Jurkat, Clone E6-1 (cell line): Measurements from ENCODE around the gene GCDH.

ENCODE experiments used
- DNase-seq: peaks from one replicate; pipeline ENCODE4 v3.0.0-alpha.2; 2011; ENCODE audit warnings: low read depth, low spot score
- H3K4me3 ChIP-seq: 2 replicates; pipeline ENCODE4 v1.5.1; 2011; ENCODE audit warnings: mild to moderate bottlenecking, low read length, control low read depth, moderate library complexity

Gene GCDH

GRCh38 chr19:12936582-12936981, 45.6 kb downstream of the GCDH start:
- peak; percentile 68 for DNase-seq
- peak overlapping the region; percentile 81 for H3K4me3 ChIP-seq

DNA sequence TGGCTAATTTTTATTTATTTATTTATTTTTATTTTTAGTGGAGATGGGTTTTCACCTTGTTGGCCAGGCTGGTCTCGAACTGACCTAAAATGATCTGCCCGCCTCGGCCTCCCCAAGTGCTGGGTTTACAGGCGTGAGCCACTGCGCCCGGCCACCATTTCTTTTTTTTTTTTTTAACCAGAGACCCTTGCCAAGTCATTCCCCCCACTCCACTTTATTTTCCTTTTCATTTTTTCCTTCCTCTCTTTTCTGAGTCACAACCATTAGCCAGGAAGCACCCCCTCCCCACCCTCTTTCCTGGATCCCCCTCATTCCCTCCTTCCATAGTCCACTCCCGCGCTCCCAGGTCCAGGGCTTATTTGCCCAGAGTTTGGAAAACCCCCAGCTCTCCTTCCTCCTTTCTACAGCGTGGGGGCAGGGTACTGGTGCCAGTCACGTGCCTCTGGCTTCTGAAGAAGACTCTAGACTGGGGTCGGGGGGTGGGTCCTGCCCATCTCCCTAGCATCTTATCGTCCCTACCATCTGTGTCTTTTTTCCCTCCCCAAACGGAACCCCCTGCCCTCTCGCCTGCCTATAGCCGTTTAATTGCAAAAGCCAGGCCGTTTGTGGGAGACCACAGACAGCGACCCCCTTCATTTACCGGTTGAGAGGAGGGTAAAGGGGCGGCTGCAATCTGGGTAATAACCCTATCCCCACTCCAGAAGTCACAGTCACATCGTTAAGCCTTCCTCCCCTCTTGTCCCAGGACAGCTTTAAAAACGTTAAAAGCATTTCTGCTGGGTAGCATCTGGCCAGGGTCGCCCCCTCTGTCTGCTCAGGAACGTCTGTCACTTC, 46.4 kb downstream of the GCDH start:
- peak overlapping the region; percentile 81 for H3K4me3 ChIP-seq
- DNase-seq: peak; percentile 97

GRCh38 chr19:12937927-12938778, 47.2 kb downstream of the GCDH start, which contains the start of gene CALR:
TSS of gene CALR (plus strand) at chr19:12938609. CDS start at chr19:12938680, 71 bp downstream.
- peak within 1 kb of the TSS; percentile 81 for H3K4me3 ChIP-seq
- peak; percentile 99 for DNase-seq

DNA sequence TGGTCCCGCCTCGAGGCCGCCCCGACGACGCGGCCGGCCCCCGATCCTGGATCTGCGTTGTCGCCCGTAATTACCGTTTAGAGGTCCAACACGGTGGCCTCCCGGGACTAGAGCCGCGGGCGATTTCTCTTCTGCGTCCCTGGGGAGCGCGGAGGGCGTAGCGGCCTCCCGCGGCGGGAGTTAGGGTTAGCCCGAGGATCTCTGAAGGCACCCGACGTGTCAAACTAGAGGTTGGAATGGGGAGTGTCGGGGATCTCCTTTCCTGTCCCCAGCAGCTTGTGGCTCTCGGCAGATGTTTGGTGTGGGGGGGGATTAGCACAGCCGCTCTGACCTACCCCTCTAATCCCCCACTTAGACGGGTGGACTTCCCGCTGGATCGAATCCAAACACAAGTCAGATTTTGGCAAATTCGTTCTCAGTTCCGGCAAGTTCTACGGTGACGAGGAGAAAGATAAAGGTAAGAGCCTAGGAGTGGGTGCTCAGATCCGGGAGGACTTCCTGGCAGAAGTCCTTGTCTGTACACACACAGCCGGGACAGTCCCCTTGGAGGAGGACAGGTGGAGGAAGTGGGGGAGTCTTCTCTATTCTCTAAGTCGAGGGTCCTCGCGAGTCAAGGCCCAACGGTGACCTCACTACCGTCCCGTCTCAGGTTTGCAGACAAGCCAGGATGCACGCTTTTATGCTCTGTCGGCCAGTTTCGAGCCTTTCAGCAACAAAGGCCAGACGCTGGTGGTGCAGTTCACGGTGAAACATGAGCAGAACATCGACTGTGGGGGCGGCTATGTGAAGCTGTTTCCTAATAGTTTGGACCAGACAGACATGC, 48.0 kb downstream of the GCDH start:
- peak overlapping the region; percentile 81 for H3K4me3 ChIP-seq
- no peak for DNase-seq

DNA sequence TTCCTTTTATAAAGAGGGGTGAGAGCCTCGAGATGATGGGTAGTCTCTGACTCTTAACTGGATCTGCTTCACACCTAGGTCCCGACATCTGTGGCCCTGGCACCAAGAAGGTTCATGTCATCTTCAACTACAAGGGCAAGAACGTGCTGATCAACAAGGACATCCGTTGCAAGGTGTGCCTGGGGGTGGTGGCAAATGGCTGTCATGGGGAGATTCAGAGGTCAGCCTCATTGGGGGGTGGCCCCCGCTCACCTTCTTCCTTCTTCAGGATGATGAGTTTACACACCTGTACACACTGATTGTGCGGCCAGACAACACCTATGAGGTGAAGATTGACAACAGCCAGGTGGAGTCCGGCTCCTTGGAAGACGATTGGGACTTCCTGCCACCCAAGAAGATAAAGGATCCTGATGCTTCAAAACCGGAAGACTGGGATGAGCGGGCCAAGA, 49.0 kb downstream of the GCDH start:
- no peak for DNase-seq
- H3K4me3 ChIP-seq: peak overlapping the region; percentile 81

DNA sequence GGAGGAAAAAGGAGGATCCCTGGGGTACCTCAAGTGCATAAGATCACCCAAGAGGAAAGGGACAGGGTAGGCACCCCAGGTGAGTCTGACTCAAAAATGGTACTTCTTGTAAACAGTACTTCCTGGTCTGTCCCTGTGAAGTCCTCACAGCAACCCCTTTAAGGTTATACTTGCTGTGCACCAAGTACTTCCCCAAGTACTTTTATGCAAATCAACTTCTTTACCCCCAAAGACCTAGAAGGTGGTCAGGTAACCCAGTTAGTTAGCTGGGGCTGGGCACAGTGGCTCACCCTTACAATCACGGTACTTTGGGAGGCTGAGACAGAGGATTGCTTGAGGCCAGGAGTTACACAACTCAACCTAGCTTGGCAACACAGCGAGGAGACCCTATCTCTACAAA, 49.9 kb downstream of the GCDH start:
- DNase-seq: no peak

DNA sequence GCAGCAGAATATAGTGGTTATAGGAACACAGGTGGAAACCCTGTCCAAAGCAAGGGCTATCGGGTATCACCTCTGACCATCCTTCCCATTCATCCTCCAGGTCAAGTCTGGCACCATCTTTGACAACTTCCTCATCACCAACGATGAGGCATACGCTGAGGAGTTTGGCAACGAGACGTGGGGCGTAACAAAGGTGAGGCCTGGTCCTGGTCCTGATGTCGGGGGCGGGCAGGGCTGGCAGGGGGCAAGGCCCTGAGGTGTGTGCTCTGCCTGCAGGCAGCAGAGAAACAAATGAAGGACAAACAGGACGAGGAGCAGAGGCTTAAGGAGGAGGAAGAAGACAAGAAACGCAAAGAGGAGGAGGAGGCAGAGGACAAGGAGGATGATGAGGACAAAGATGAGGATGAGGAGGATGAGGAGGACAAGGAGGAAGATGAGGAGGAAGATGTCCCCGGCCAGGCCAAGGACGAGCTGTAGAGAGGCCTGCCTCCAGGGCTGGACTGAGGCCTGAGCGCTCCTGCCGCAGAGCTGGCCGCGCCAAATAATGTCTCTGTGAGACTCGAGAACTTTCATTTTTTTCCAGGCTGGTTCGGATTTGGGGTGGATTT, 52.6 kb downstream of the GCDH start:
- no peak for DNase-seq
- no peak overlapping the region for H3K4me3 ChIP-seq

More for the DNA sequence above, 49.9 kb downstream of the GCDH start:
- H3K4me3 ChIP-seq: peak overlapping the region; percentile 81

DNA sequence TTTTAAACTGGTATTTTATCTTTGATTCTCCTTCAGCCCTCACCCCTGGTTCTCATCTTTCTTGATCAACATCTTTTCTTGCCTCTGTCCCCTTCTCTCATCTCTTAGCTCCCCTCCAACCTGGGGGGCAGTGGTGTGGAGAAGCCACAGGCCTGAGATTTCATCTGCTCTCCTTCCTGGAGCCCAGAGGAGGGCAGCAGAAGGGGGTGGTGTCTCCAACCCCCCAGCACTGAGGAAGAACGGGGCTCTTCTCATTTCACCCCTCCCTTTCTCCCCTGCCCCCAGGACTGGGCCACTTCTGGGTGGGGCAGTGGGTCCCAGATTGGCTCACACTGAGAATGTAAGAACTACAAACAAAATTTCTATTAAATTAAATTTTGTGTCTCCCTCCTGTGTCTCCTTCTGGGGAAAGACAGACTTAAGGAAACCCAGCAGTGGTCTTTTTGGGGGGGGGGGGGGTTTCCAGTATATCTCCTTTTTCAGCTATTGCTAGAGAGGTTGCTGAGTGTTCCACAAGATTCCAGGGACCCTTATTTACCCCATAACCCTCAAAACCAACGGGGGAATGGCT, 53.2 kb downstream of the GCDH start:
- H3K4me3 ChIP-seq: no peak overlapping the region
- no peak for DNase-seq

DNA sequence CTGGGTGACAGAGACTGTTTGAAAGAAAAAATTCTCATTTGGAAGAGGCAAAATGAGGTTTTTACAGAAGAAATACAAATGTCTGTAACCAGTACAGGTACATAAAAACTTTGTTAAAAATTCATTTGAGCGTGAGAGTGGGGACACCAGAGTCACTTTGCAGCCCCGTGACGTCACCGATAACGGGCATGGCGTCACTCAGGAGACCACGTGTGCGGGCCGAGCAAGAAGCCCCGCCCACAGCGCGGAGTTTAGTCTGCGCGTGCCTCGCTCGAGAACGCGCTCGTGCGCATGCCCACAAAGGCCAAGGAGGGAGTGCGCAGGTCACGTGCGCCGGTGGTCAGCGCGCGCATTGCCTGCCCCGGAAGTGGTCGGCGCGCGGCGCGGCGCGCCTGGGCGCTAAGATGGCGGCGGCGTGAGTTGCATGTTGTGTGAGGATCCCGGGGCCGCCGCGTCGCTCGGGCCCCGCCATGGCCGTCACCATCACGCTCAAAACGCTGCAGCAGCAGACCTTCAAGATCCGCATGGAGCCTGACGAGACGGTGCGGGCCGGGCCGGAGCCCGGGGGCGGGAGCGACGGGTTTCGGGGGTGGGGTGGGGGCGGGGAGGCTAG, 54.6 kb downstream of the GCDH start, which contains the start of gene RAD23A:
Gene RAD23A, plus strand, starts transcription at position 384 of the 613 bp plus-strand sequence. Its CDS starts 87 bp downstream, at position 471.
- DNase-seq: peak; percentile 97

DNA sequence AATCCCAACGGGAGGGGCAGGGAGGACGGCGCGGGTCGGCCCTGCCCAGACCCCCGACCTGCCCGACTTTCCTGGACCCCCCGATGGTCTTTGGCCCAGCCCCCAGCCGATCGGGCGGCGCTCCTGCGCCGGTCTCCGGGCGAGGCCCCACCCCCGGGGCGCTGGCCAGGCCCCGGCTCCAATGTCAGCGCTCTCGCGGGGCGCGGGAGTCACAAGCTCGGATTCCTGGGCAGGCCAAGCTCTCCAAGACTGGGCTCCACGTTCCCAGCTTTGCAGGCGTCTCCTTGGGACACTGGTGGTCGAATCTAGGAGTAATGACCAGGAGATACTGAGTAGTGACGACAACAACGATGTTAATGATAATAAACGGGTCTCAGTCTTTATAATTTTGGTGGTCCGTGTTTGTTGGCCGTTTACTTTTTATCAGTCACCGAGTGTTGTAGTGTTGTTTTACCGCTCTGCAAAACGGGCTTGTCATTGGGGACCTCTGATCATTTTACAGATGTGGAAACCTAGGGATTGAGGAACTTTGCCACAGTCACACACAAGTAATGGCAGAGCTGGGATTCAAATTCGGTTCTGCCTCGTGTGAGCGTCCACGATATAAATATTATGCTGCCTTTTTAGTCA, 55.2 kb downstream of the GCDH start:
- no peak for DNase-seq
- peak overlapping the region; percentile 78 for H3K4me3 ChIP-seq

More for the DNA sequence above, 54.6 kb downstream of the GCDH start, which contains the start of gene RAD23A:
- peak within 1 kb of the TSS; percentile 78 for H3K4me3 ChIP-seq

DNA sequence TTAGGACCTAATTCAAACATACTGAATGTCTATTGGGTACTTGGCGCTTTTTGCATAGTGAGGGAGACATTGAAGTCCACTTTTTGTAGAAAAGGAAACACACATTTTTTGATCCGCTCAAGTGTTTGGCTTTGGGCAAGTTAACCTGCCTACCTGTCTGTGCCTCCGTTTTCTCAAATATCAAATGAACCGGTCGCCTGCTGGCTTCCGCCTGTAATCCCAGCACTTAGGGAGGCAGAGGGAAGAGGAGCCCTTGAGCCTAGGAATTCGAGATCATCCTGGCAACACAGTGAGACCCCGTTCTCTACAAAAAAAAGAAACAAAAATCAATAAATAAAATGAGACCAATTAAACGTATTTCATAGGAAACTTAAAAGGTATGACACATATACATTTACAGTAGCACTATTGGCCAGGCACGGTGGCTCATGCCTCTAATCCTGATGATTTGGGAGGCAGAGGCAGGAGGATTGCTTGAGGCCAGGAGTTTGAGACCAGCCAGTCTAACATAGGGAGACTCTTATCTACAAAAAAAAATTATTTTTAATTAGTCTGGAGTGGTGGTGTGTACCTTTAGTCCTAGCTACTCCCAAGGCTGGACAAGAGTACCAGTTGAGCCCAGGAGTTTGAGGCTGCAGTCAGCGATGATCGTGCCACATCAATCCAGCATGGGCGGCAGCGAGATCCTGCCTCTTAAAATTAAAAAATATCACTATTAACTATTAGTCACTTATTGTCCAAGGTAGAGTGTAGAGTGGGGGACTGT, 56.0 kb downstream of the GCDH start:
- H3K4me3 ChIP-seq: peak overlapping the region; percentile 78
- DNase-seq: no peak

DNA sequence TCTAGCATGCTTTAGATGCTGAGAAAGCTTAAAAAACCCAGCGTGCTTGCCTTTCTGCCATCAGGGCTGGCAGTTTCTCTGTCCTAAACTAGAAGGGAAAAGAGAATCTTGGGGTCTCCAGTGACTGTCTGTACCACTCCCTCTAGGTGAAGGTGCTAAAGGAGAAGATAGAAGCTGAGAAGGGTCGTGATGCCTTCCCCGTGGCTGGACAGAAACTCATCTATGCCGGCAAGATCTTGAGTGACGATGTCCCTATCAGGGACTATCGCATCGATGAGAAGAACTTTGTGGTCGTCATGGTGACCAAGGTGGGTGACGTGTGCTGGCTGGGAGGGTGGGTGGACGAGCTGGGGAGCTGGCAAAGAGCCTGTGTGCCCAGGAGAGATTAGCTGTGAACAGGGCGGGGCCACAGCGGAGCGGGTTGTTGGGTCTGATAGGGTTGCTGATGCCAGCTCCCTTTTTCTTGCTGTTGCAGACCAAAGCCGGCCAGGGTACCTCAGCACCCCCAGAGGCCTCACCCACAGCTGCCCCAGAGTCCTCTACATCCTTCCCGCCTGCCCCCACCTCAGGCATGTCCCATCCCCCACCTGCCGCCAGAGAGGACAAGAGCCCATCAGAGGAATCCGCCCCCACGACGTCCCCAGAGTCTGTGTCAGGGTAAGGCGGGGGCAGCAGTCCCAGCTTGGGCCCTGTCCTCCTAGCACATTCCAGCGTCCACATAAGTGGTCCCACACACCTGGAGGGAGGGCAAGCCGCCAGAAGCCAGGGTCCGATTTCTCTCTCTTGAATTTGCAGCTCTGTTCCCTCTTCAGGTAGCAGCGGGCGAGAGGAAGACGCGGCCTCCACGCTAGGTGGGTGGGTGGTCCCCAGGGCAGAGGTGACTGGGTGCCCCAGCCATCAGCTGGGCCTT, 57.0 kb downstream of the GCDH start:
- DNase-seq: no peak
- H3K4me3 ChIP-seq: no peak overlapping the region

- DNase-seq: no peak
- no peak overlapping the region for H3K4me3 ChIP-seq
These were observed 57.8 kb downstream of the GCDH start for GRCh38 chr19:12948612-12949362.
